Esophagus muscularis mucosa (tissue), 4 donors: ENCODE data around the gene TRABD2B. TPM values are rescaled to one million over a fixed set of nuclear protein-coding genes. Genes with fewer than 3 reads are reported as not detected.

Source experiments
- DNase-seq: peaks from one replicate; pipeline ENCODE4 v3.0.0-alpha.2; 2017; ENCODE audit errors: extremely low spot score
- H3K27ac ChIP-seq, 4 donors: fragments of 200-600 bp; sonication (generic); replicated peaks in 1 of 4; 1 replicate in 3 of 4; 2 replicates in 1 of 4; pipeline ENCODE4 v1.5.1; 2016 to 2019; ENCODE audit warnings: mild to moderate bottlenecking in 1 of 4
- H3K27me3 ChIP-seq, 4 donors: fragments of 200-600 bp; sonication (generic); one replicate each; pipeline versions ENCODE4 v1.5.1 to v1.6.0; 2016 to 2019
- H3K36me3 ChIP-seq, 4 donors: fragments of 200-600 bp; sonication (generic); one replicate each; pipeline ENCODE4 v1.5.1; 2016 to 2019
- H3K4me1 ChIP-seq, 4 donors: fragments of 200-600 bp; sonication (generic); one replicate each; pipeline ENCODE4 v1.5.1; 2016 to 2019
- H3K4me3 ChIP-seq, 4 donors: fragments of 200-600 bp; sonication (generic); 1 replicate in 2 of 4; 2 replicates in 2 of 4; pipeline ENCODE4 v1.5.1; 2016 to 2019; ENCODE audit warnings: mild to moderate bottlenecking in 4 of 4, moderate library complexity in 1 of 4
- H3K9me3 ChIP-seq, 4 donors: fragments of 200-600 bp; sonication (generic); 1 replicate in 3 of 4; 2 replicates in 1 of 4; pipeline ENCODE4 v1.5.1; 2016 to 2019
- EP300 ChIP-seq: sonication (generic); formaldehyde crosslinking; IDR thresholded peaks from one replicate; pipeline ENCODE4 v1.6.1; 2017; ENCODE audit warnings: antibody characterized with exemption
- POLR2A ChIP-seq: fragments of 450-650 bp; IDR thresholded peaks from one replicate; pipeline ENCODE4 v1.6.1; 2017; ENCODE audit warnings: antibody characterized with exemption, moderate library complexity, mild to moderate bottlenecking, low read depth
- POLR2AphosphoS5 ChIP-seq, 2 donors: sonication (generic); formaldehyde crosslinking; IDR thresholded peaks; one replicate each; pipeline ENCODE4 v1.6.1; 2017; ENCODE audit warnings: antibody characterized with exemption in 2 of 2
- WGBS: methylation state at CpG from one replicate; pipeline ENCODE4 v1.1.5; 2018; 5-methylcytosine and 5-hydroxymethylcytosine counted together
- intact Hi-C: fragments of 100-400 bp; cut with DNase I; formaldehyde crosslinking; loops from one replicate; pipeline ENCODE4 v1.15.1; 2023
- total RNA-seq, 4 donors: library from RNA; depleted of rRNA; stranded (reverse); fragments of >200 nt; gene quantifications; one replicate each; pipeline versions ENCODE4 v1.1.0 to v1.2.1, GENCODE V29; 2016
- TF ChIP-seq, protein P1 (sequence below), 3 experiments: fragments of 200-600 bp in 2 of 3; fragments of 450-650 bp in 1 of 3; sonication (generic) in 2 of 3; IDR thresholded peaks; one replicate each; pipeline ENCODE4 v1.5.1; 2017 to 2019; ENCODE audit warnings: antibody characterized with exemption in 3 of 3, mild to moderate bottlenecking in 2 of 3, moderate library complexity in 1 of 3

TRABD2B gene
- total RNA-seq, 4 donors from 2014 or later = 4.0 to 7.6 (median 4.1) TPM

DNA sequence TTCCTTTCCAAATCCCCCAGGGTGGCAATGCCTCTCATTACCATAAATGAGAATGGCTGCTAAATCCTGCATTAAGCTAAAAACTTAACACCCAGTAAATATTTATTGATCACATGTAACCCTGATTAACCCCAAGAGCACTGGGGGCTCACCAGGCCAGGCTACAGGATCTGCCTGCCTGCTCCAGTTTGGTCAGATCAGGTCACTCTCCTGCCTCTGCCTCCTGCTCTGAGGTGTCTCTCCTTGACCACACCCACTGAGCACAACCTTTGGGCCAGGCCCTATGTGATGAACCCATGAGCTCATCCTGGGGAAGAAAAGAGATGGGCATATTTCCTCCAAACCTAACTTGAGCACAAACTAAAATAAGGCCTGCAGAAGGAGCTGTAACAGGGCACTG, 93.5 kb downstream of the TRABD2B start:
- Histone ChIP-seq H3K27ac (no peak overlapping the region), H3K27me3 (no peaks in the 10 kb centered on the region), H3K9me3 (no peaks in the 10 kb centered on the region), H3K4me1 (peaks cover 0 to 21% (median 19%) of the 10 kb centered on the region in 4 donors), H3K36me3 (no peaks in the 10 kb centered on the region), H3K4me3 (no peak overlapping the region)
- no peak for DNase-seq
- no peak for TF ChIP-seq POLR2A
- TF ChIP-seq, protein P1, sequence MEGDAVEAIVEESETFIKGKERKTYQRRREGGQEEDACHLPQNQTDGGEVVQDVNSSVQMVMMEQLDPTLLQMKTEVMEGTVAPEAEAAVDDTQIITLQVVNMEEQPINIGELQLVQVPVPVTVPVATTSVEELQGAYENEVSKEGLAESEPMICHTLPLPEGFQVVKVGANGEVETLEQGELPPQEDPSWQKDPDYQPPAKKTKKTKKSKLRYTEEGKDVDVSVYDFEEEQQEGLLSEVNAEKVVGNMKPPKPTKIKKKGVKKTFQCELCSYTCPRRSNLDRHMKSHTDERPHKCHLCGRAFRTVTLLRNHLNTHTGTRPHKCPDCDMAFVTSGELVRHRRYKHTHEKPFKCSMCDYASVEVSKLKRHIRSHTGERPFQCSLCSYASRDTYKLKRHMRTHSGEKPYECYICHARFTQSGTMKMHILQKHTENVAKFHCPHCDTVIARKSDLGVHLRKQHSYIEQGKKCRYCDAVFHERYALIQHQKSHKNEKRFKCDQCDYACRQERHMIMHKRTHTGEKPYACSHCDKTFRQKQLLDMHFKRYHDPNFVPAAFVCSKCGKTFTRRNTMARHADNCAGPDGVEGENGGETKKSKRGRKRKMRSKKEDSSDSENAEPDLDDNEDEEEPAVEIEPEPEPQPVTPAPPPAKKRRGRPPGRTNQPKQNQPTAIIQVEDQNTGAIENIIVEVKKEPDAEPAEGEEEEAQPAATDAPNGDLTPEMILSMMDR (IDR thresholded peaks at IDR 0.05) = no peak
- no peak for TF ChIP-seq EP300
- no peak for TF ChIP-seq POLR2AphosphoS5 (IDR thresholded peaks at IDR 0.05)
- intact Hi-C loops = no loop called here

DNA sequence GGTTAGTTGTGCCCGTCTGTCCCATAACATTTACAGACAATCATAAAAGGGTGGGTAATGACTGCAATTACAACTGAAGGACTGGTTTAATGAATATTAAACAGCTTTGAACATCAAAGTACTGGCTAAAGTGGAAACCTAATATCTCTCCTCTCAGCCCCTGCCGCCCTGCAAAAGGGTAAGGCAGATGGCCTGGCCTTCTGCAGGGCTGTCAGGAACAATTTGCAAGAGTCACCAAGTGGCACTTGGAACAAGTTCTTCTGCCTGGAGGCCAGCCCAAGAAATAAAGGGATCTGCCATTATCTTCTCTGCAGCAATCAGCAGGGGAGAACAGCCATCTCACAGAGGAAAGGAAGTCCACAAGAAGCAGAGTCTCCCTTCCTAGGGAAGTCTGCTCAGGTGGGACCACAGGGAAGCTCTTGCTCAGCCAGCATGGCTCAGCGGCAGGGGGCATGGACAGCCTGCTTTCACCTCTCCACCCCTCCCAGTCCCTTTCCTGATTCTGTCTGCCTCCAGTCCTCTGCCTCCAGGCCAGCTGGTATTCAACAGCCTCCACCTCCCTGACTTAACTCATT, 96.1 kb downstream of the TRABD2B start:
- no peaks in the 10 kb centered on the region for H3K9me3 ChIP-seq
- H3K36me3 ChIP-seq = no peaks in the 10 kb centered on the region
- H3K4me3 ChIP-seq = no peak overlapping the region
- no peaks in the 10 kb centered on the region for H3K27me3 ChIP-seq
- no peak for TF ChIP-seq POLR2AphosphoS5 (IDR thresholded peaks at IDR 0.05)
- TF ChIP-seq POLR2A = no peak
- TF ChIP-seq EP300 = no peak
- TF ChIP-seq, protein P1 (IDR thresholded peaks at IDR 0.05) = no peak
- intact Hi-C loops = no loop called here
- no peak for DNase-seq
- WGBS = 83% methylated on average over 3 of the region's 3 CpGs
- no peak overlapping the region for H3K27ac ChIP-seq
- peaks cover 0 to 10% (median 4%) of the 10 kb centered on the region in 4 donors for H3K4me1 ChIP-seq

DNA sequence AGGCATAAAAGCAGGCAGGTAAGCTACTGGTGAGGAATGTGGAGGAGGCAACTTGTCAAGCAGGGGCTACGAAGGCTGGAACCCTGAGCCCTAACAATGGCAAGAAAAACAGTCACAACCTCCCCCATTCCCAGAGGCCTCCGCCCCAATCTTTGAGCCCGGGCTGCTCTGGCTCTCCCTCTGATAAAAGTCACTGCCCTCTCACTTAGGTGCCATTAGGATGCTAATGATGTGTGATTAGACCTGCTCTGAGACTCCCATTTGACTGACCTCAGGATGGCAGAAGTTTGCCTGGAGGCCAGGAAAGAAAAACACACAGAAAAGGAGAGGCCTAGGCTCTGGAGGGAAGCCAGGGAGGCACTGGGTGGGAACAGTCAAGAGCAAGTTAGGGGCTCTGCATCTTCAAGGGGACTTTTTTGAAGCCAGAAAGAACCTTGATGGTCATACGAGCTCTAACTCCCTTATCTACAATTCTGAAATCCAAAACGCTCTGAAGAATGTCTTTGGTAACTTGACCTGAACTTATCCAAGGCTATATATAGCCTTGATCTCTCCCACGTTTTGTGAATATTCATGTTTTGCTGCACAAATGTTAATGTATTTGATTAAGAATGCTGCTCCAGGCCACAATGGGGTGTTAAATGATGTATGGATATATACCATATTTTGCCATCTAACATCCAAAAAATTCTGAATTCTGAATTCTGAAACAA, 98.9 kb downstream of the TRABD2B start:
- H3K27me3 ChIP-seq = no peaks in the 10 kb centered on the region
- no peak for DNase-seq
- no peaks in the 10 kb centered on the region for H3K9me3 ChIP-seq
- H3K4me1 ChIP-seq = peaks cover 0 to 24% (median 12%) of the 10 kb centered on the region in 4 donors
- intact Hi-C loops = no loop called here
- H3K4me3 ChIP-seq = no peak overlapping the region
- TF ChIP-seq POLR2A (no peak), EP300 (no peak), POLR2AphosphoS5 (IDR thresholded peaks at IDR 0.05) (no peak)
- TF ChIP-seq, protein P1 (IDR thresholded peaks at IDR 0.05) = no peak
- no peaks in the 10 kb centered on the region for H3K36me3 ChIP-seq
- no peak overlapping the region for H3K27ac ChIP-seq
- WGBS = 77% methylated on average over 6 of the region's 6 CpGs

DNA sequence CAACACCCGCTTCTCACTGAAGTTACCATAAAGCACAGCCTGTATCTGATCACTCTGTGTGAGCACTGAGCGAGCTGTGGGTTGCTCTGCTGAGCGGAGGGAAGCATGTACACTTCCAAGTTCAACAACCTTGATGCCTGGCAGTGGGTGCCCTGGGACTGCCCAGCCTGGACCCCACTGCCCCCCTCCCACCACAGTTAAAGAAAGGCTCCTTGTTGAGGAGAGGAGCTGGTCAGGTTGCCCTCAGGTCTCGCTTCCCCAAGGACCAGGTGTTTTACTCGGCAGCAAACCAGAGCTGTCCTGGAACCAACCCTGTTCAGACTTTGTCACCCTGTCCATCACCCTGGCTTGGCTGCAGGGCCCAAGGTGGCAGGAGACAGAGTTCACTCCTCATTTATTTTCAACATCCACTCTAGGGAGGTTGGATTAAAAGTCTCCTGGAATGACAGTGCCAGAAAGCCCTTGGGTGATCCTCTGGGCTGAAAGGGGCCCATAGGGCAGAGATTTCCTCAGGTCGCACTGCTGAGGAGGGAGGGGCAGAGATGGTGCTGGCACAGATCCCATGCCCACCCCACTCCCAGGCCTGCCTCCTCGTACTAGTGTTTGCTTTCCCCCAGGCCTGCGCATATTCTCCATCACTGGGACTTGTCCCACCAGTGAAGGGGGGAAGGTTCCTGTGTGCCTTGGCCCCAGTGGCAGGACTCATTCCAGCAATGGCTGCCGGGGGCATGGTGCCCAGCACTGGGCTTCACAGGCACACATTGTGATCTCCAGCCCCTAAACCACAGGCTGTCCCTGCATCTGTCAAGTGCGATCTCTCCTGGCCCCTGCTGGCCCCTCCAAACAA, 101.7 kb downstream of the TRABD2B start:
- 90% methylated on average over 9 of the region's 10 CpGs for WGBS
- peaks cover 0 to 39% (median 22%) of the 10 kb centered on the region in 4 donors for H3K4me1 ChIP-seq
- H3K4me3 ChIP-seq = no peak overlapping the region
- intact Hi-C loops = no loop called here
- H3K27me3 ChIP-seq = no peaks in the 10 kb centered on the region
- TF ChIP-seq POLR2A (no peak), EP300 (no peak), POLR2AphosphoS5 (IDR thresholded peaks at IDR 0.05) (no peak)
- TF ChIP-seq, protein P1 (IDR thresholded peaks at IDR 0.05) = no peak
- no peak for DNase-seq
- no peak overlapping the region for H3K27ac ChIP-seq
- H3K36me3 ChIP-seq = no peaks in the 10 kb centered on the region
- no peaks in the 10 kb centered on the region for H3K9me3 ChIP-seq
